CD4-positive, alpha-beta T cell treated with Interleukin-15 for 4 hours (primary cell): ENCODE results near the gene SAMD4B.
"Not testable (repeated sequence)": the region's sequence is repeated elsewhere in the genome, so short reads cannot be mapped to it uniquely, and the experiment has no call there.

Source experiments
- DNase-seq: peaks from one replicate; pipeline ENCODE4 v3.0.0-alpha.2; 2020; ENCODE audit warnings: low spot score

The SAMD4B gene

DNA sequence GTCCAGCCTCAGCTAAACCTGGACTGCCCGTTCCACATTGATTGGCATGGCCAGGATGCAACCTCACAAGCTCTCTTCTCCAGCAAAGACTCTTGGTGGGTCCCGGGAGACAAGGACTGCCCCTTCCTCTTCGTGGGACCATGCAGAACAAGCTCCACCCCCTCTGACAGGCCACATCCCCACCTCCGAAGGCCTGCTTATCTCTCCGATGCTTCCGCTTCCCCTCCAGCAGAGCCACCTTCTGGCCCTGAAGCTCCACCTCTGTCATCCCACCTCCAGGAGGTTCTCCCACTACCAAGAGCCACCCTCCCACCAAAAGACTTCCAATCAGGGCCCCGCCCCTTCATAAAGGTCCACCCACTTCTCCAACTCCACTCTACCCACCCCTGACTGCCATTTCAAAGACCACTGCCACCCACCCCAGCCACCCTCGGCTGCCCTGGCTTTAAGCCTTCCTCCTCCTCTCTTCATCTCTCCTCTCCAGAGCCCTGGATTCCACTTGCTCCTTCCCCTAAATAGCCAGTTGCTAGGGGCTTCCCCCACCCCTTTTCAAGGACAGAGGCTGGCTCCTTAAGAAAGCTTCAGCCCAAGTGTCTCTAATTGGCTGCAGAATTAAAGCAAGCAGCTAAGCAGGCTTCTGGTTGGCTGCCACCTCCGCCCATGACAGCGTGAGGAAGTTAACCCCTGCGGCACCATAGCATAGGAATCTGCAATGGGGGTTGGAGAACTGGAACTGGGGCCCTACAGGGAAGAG, 31.5 kb upstream of the SAMD4B start:
- no peak for DNase-seq

- DNase-seq, result no peak
These were observed 28.0 kb upstream of the SAMD4B start for GRCh38 chr19:39314016-39314728.

DNA sequence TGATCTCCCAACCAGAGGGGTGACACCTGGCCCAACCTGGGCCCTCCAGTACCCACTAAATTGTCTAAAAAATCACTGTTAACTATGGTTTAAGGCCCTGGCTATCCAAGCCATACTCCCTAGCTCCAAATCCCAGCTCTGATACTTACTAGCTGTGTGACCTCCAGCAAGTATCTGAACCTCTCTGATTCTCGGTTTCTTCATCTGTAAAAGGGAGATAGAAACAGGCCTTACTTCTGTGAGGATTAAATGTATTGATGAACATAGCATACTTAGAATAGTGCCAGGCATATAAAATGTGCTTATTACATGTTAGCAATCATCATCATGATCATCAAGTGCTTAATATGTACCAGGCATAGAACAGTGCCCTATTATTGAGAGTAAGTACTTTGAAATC, 26.3 kb upstream of the SAMD4B start:
- no peak for DNase-seq

GRCh38 chr19:39316627-39317321, 25.4 kb upstream of the SAMD4B start:
- DNase-seq, result no peak

- no peak for DNase-seq
These were observed 24.7 kb upstream of the SAMD4B start for GRCh38 chr19:39317476-39317875.

GRCh38 chr19:39318071-39318470, 24.1 kb upstream of the SAMD4B start:
- no peak for DNase-seq

DNA sequence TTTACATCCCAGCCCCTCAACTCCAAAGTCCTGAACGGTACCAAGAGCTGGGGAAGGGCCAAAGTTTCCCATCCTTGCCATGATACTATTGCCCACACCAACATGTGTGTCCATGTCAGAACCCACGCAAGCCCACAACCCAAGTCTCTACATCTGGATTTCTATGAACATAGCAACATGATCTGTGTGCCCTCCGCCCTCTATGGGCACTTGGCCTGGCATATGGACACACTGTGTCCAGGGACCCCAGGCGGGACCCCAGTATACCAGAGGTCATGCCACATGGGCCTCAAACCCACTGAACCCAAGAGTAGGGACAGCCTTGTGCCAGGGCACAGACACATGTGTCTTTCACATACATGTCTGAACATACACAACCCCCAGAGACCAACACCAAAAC, 23.5 kb upstream of the SAMD4B start:
- DNase-seq, result no peak

DNA sequence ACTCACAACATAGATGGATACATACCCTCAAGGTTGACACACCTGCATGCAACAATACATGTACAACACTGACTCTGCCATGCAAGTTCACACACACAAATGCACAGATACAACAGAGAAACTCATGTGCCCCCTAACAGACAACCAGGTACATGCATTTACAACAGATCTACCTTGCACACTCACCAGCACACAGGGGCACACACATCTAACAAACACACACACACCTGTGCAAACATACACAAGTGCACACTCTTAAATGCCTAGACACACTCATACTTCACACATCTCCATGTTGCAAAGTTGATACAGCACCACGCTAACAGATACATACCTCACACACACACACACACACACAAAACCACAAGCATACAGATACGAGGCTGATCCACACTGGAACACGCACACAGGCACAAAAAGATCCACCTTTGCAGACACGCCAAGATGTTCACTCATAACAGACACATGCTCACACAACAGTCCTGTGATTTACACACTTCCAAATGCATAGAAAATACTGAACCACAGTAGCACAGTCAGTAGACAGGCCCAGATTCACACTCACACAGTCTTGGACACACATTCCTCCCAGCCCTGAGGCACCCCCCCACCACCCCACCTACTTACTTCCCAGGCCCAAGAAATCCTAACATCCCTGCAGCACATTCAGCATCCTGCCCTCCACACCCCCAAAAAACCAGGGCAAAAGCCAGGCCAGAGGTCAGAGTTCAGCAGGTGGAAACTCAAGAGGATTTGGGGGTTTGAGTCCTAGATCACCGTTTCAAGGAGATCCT, 22.9 kb upstream of the SAMD4B start:
- no peak for DNase-seq

DNA sequence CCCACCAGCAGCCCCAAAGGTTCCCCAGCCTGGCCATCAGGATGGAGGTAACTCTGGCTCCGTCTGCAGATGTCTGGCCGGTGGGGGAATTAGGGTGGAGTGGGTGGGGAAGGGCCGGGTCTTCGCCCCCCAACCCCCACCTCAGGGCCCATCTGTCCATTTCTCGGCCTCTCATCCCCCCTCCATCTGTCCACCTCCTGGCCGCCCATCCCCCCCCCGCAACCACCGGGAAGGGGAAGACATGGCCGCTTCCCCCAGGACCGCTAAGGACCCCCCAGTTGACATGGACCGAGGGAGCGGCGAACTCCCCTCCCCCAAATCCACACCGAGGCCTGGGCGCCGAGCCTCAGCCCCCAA, 22.4 kb upstream of the SAMD4B start:
- no peak for DNase-seq

DNA sequence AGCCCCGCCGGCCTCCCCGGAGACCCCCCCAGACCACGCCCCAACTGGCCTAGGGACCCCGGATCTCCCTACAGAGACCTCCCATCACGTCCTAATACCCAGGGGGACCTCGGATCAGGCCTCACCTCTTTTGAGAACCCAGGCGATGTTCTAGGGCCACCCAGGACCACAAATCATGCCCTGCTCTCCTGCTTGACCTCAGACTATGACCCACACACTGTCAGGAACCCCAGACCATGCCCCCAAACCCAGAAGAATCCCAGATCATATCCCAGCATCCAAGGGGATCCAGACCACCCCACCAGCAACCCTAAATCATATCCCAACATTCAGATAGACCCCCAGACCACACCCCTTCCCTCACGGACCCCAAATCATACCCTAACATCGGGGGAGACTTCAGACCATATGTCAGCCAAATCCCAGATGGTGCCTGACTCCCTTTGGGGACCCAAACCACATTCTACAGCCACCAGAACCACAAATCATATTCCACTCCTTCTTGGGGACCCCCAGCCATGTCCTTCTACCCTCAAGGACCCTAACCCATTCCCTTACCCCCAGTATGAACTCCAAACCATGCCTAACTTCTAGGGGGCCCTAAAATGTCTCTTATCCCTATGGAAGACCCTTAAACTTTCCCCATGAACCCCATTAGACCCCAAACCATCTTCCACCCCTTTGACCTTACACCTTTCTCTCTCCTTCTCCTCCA, 20.9 kb upstream of the SAMD4B start:
- no peak for DNase-seq

GRCh38 chr19:39321832-39322176, 20.4 kb upstream of the SAMD4B start:
- no peak for DNase-seq

DNA sequence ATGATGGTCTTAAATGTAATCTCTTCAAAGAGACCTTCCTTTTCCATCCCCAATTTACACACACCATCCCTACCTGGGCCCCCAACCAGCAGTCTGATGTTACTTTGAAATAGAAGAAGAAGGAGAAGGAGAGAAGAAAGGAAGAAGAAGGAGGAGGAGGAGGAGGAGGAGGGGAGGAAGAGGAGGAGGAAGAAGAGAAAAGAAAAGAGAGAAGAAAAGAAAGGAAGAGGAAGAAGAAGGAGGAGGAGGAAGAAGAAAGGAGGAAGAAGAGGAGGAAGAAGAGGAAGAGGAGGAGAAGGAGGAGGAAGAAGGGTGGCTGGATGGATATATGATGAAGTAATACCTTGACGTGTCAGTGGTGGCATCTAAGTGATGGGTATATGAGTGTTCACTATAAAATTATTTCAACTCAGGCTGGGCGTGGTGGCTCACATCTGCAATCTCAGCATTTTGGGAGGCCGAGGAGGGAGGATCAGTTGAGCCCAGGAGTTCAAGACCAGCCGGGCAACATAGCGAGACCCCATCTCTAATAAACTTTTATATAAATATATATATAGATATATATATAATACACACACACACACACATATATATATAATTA, 17.9 kb upstream of the SAMD4B start:
- no peak for DNase-seq

DNA sequence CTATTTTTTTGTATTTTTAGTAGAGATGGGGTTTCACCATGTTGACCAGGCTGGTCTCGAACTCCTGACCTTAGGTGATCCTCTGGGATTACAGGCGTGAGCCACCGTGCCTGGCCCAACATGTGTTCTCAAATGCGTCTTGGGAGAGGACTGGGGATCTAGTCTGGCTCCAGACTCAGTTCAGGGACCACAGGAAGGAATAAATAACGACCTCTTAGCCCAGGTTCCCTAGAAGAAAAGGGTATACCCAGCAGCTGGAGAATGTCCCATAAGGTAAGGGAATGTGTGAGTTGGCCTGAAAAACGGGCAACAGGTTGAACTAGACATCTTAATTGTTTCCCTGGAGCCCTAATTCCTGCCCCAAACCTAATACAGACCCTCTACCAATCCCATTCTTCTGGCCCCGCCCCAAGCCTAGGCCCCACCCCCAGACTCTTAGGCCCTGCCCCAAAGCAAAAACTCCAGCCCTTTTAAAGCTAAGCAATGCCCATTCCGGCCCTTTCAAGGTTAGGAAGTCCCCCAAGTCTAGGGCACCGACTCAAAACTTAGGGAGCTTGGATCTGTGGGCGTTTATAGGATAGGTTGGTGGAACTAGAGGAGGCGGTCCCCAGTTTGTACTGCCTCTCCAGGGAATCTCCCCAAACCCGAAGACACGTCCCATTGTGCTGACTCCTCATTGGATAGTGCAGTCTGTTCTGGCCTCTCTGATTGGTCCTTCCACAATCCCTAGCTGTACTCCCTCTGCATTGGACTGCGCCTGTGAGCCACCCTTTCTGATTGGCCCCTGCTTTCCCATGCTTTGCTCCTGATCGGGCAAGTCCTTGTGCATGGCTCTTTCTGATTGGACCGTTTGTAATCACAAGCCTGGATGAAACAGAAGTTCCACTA, 16.2 kb upstream of the SAMD4B start:
- no peak for DNase-seq

DNA sequence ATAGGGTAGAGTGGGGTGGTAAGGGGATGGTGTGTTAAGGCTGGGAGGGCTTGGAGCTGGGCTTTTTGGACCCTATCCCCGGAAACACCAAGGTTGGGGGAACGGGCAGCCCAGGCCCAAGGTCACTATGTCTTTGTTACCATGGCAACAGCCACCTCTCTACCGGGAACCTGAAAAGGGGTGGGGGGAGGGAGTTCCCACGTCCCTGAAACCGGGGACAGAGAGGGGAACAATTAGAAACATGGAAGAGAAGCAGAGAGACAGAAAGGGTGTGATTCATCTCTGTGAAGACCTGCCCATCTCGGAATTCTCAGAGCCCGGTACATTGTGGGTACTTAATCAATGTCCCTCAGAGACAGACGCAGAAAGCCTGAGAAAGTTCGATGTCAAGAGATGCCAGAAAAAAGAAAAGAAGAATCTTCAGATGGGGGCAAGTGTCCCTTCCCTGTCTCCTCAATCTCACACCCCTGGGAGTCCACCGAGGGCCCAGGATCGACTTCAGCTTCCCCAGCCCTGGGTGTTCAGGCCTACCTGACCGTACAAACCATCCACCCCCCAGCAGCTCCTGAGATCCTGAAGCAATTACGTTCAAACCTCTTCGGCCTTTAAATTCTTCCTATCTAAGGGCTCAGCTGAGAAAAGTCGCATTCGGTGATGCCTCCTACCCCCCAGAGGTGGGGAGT, 14.7 kb upstream of the SAMD4B start:
- DNase-seq, result no peak

- peak; percentile 83 for DNase-seq
These were observed 14.0 kb upstream of the SAMD4B start for GRCh38 chr19:39328046-39328705.

- DNase-seq, result no peak
These were observed 12.3 kb upstream of the SAMD4B start for GRCh38 chr19:39329948-39330347.

GRCh38 chr19:39332293-39332692, 9.9 kb upstream of the SAMD4B start:
- DNase-seq, result no peak

DNA sequence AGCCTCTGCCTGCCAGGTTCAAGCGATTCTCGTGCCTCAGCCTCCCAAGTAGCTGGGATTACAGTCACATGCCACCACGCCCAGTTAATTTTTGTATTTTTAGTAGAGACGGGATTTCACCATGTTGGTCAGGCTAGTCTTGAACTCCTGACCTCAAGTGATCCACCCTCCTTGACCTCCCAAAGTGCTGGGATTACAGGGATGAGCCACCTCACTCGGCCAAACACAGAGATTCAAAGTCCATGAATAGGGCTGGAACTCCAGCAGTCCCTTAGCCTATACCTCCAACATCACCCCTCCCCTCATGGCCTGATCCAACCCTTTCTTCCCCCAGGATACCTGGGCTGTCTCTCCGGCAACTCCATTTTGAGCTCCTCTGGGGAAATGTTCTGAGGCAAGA, 9.5 kb upstream of the SAMD4B start:
- DNase-seq, result not testable (repeated sequence)

DNA sequence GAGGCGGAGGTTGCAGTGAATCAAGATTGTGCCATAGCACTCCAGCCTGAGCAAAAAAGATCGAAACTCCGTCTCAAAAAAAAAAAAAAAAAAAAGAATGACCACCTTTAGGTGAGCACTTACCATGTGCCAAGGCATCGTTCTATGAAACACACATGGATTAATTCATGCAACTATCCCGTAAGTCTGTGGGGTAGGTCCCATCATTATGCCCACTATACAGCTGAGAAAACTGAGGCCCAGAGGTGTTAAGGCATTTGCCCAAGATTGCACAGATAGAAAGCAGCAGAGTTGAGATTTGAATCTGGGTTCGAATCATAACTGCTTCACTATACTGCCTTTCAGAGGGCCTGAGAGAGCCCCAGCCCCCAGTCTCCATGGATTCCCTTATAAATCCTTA, 8.7 kb upstream of the SAMD4B start:
- DNase-seq, result no peak
